ENCODE results near the gene MTIF3.

Gene MTIF3

DNA sequence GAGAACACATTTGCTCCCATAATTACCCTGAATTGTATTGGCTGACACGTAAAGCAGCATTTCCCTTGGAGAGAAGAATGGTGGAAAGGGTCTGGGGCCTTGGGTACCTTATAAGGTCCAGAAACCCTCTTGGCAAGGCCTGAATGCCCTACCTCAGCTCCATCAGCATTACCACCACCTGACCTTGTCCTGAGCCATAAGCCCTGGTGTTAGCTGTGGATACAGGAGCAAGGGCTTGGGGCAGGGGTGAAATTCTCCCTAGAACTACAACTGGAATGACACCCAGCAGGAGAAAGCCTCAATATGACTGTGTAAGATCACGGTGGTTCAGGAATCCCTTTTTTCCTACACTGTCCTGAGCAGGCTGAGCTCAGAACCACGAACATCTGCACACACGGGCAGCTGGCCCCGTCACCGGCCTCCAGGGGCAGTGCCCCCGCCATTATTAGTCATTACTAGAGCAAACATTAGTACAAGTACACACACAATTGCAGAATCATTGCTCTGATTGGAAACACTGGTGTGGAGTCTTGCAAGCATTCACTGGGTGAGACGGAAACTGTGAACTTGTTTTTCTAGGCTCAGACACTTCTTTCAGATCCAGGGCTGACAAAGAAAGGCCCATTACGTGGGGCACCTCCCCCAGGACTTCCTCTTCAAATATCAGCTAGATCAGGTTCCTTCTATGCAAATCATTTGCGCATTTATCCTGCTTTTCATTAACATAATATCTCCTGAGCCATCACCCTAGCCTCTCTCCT, 26.8 kb upstream of the MTIF3 start:
- Histone ChIP-seq H3K4me2 (ENCODE audit: low read length) (no peak overlapping the region), H3K9ac (ENCODE audit: low read depth, low read length) (no peak overlapping the region), H3K4me1 (ENCODE audit: control insufficient read depth, insufficient read depth, low read length) (no peaks in the 10 kb centered on the region), H3K9me3 (replicated peaks; ENCODE audit: low read length) (no peaks in the 10 kb centered on the region), H3K36me3 (ENCODE audit: insufficient read depth, low read length) (no peaks in the 10 kb centered on the region), H3K27me3 (ENCODE audit: control insufficient read depth, insufficient read depth, low read length) (peaks cover 31% of the 10 kb centered on the region), H3K4me3 (ENCODE audit: low read length) (no peak overlapping the region)

- no peaks in the 10 kb centered on the region for H3K4me1 ChIP-seq (ENCODE audit: control insufficient read depth, insufficient read depth, low read length)
- H3K9me3 ChIP-seq (replicated peaks; ENCODE audit: low read length): no peaks in the 10 kb centered on the region
- peaks cover 31% of the 10 kb centered on the region for H3K27me3 ChIP-seq (ENCODE audit: control insufficient read depth, insufficient read depth, low read length)
Observed at GRCh38 chr13:27474751-27475268, 24.4 kb upstream of the MTIF3 start.

GRCh38 chr13:27472941-27473340, 22.6 kb upstream of the MTIF3 start:
- Histone ChIP-seq H3K36me3 (ENCODE audit: insufficient read depth, low read length) (no peaks in the 10 kb centered on the region), H3K4me3 (ENCODE audit: low read length) (no peak overlapping the region), H3K4me1 (ENCODE audit: control insufficient read depth, insufficient read depth, low read length) (no peaks in the 10 kb centered on the region), H3K4me2 (ENCODE audit: low read length) (no peak overlapping the region), H3K27me3 (ENCODE audit: control insufficient read depth, insufficient read depth, low read length) (peaks cover 22% of the 10 kb centered on the region), H3K9ac (ENCODE audit: low read depth, low read length) (no peak overlapping the region), H3K9me3 (replicated peaks; ENCODE audit: low read length) (no peaks in the 10 kb centered on the region)

More at GRCh38 chr13:27474751-27475268, 24.4 kb upstream of the MTIF3 start:
- H3K4me3 ChIP-seq (ENCODE audit: low read length): no peak overlapping the region
- H3K4me2 ChIP-seq (ENCODE audit: low read length): no peak overlapping the region
- H3K9ac ChIP-seq (ENCODE audit: low read depth, low read length): no peak overlapping the region
- H3K36me3 ChIP-seq (ENCODE audit: insufficient read depth, low read length): no peaks in the 10 kb centered on the region

GRCh38 chr13:27472441-27472840, 22.1 kb upstream of the MTIF3 start:
- no peaks in the 10 kb centered on the region for H3K4me1 ChIP-seq (ENCODE audit: control insufficient read depth, insufficient read depth, low read length)
- no peaks in the 10 kb centered on the region for H3K9me3 ChIP-seq (replicated peaks; ENCODE audit: low read length)
- peaks cover 20% of the 10 kb centered on the region for H3K27me3 ChIP-seq (ENCODE audit: control insufficient read depth, insufficient read depth, low read length)
- H3K9ac ChIP-seq (ENCODE audit: low read depth, low read length): no peak overlapping the region
- no peak overlapping the region for H3K4me2 ChIP-seq (ENCODE audit: low read length)
- no peak overlapping the region for H3K4me3 ChIP-seq (ENCODE audit: low read length)
- no peaks in the 10 kb centered on the region for H3K36me3 ChIP-seq (ENCODE audit: insufficient read depth, low read length)

DNA sequence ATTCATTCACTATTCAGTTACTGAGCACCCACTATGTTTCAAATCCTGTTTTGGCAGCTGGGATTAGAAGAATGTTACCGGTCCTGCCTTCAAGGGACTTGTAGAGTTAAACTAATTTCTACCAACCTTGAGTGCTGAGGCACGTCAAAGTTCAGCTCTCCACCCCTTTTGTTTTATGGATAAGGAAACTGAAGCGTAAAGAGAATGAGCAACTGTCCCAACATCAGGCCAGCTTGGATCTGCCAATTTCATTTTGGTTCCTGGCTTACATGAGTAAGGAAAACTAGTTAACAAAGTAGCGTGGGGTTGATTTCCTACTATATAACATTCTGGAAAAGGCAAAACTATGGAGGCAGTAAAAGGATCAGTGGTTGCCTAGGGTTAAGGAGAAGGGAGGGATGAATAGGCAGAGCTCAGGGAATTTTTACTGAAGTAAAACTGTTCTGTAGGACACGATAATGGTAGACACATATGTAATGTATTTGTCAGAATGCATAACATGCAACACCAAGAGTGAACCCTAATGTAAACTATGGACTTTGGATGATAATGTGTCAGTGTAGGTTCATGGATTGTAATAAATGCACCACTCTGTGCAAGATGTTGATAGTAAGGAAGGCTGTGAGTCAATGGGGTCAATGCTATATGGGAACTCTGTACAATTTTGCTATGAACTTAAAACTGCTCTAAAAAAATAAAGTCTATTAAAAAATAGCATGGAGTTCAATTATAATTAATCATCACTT, 19.9 kb upstream of the MTIF3 start:
- Histone ChIP-seq H3K9ac (ENCODE audit: low read depth, low read length) (no peak overlapping the region), H3K4me3 (ENCODE audit: low read length) (no peak overlapping the region), H3K27me3 (ENCODE audit: control insufficient read depth, insufficient read depth, low read length) (peaks cover 22% of the 10 kb centered on the region), H3K4me1 (ENCODE audit: control insufficient read depth, insufficient read depth, low read length) (no peaks in the 10 kb centered on the region), H3K36me3 (ENCODE audit: insufficient read depth, low read length) (no peaks in the 10 kb centered on the region), H3K9me3 (replicated peaks; ENCODE audit: low read length) (no peaks in the 10 kb centered on the region), H3K4me2 (ENCODE audit: low read length) (no peak overlapping the region)

DNA sequence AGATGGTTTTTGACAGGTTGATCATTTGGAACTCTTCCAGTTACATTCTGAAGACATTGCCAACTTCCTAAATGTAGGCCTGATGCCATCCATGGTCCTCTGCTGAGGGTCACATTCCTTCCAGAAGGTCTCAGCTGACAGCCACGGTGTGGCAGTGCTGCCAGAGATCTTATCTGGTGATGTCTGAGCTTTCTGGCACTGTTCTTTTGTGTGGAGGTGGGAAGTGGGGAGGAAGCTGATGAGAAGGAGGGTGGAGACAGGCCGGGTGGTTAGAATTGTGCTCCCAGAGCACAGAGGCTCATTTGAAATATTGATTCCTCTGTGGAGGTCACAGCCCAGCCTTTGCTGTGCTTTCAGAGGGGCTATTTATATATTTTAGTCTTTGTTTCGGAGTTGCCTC, 16.1 kb upstream of the MTIF3 start:
- H3K27me3 ChIP-seq (ENCODE audit: control insufficient read depth, insufficient read depth, low read length): peaks cover 24% of the 10 kb centered on the region
- no peak overlapping the region for H3K9ac ChIP-seq (ENCODE audit: low read depth, low read length)
- H3K4me2 ChIP-seq (ENCODE audit: low read length): no peak overlapping the region
- H3K36me3 ChIP-seq (ENCODE audit: insufficient read depth, low read length): no peaks in the 10 kb centered on the region
- no peak overlapping the region for H3K4me3 ChIP-seq (ENCODE audit: low read length)
- H3K9me3 ChIP-seq (replicated peaks; ENCODE audit: low read length): no peaks in the 10 kb centered on the region
- no peaks in the 10 kb centered on the region for H3K4me1 ChIP-seq (ENCODE audit: control insufficient read depth, insufficient read depth, low read length)

GRCh38 chr13:27465611-27466010, 15.2 kb upstream of the MTIF3 start:
- H3K4me2 ChIP-seq (ENCODE audit: low read length): no peak overlapping the region
- no peaks in the 10 kb centered on the region for H3K9me3 ChIP-seq (replicated peaks; ENCODE audit: low read length)
- H3K27me3 ChIP-seq (ENCODE audit: control insufficient read depth, insufficient read depth, low read length): peaks cover 28% of the 10 kb centered on the region
- no peaks in the 10 kb centered on the region for H3K4me1 ChIP-seq (ENCODE audit: control insufficient read depth, insufficient read depth, low read length)
- H3K36me3 ChIP-seq (ENCODE audit: insufficient read depth, low read length): no peaks in the 10 kb centered on the region
- no peak overlapping the region for H3K9ac ChIP-seq (ENCODE audit: low read depth, low read length)
- H3K4me3 ChIP-seq (ENCODE audit: low read length): no peak overlapping the region

DNA sequence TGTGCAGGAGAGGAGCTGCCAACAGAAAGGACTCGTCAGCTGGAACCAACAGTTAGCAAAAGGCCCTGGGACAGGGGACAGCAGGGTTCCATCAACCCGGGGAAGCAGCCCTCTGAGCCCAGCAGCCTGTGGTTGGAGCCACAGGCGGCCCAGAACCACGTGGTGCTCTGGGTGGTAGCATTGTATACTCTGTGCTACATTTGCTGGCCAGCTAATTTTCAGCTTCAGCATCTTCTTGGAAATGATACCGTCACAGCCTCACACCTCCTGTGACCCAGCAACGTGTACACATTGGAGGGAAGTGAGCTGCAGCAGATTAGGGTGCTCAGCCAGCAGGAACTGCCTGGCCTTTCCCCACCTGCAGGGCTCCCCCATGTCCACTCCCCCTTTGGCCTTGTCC, 13.1 kb upstream of the MTIF3 start:
- Histone ChIP-seq H3K27me3 (ENCODE audit: control insufficient read depth, insufficient read depth, low read length) (peaks cover 27% of the 10 kb centered on the region), H3K4me1 (ENCODE audit: control insufficient read depth, insufficient read depth, low read length) (no peaks in the 10 kb centered on the region), H3K9me3 (replicated peaks; ENCODE audit: low read length) (no peaks in the 10 kb centered on the region), H3K4me3 (ENCODE audit: low read length) (no peak overlapping the region), H3K36me3 (ENCODE audit: insufficient read depth, low read length) (no peaks in the 10 kb centered on the region), H3K9ac (ENCODE audit: low read depth, low read length) (no peak overlapping the region), H3K4me2 (ENCODE audit: low read length) (no peak overlapping the region)

DNA sequence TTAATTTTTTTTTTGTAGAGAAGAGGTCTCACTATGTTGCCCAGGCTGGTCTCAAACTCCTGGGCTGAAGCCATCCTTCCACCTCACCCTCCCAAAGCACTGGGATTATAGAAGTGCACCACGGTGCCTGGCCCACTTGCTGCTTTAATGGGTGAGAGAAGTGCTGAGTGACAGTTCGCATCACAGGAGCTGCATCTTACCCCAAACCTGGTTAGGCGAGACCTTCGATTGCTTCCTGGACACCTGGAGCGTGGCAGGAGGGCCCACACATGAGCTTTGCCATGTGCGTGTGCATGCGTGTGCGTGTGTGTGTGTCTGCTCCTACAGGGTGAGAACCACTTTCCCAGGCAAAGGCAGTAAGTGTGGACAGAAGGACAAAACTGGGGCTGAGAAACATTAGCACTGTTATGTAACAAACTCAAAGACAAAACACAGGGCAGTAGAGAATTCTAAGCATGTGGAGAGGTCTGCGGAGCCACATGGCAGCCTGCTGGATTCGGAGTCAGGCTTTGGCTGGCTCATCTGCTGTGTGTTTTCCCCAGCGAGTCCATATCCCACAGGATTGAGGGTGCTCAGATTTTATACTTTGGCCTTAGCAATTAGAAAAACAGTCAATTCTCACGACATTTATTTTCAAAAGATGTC, 11.7 kb upstream of the MTIF3 start:
- peaks cover 38% of the 10 kb centered on the region for H3K27me3 ChIP-seq (ENCODE audit: control insufficient read depth, insufficient read depth, low read length)
- H3K9me3 ChIP-seq (replicated peaks; ENCODE audit: low read length): no peaks in the 10 kb centered on the region
- no peak overlapping the region for H3K9ac ChIP-seq (ENCODE audit: low read depth, low read length)
- no peak overlapping the region for H3K4me3 ChIP-seq (ENCODE audit: low read length)
- H3K4me1 ChIP-seq (ENCODE audit: control insufficient read depth, insufficient read depth, low read length): no peaks in the 10 kb centered on the region
- H3K4me2 ChIP-seq (ENCODE audit: low read length): no peak overlapping the region
- no peaks in the 10 kb centered on the region for H3K36me3 ChIP-seq (ENCODE audit: insufficient read depth, low read length)

GRCh38 chr13:27455331-27455855, 5.0 kb upstream of the MTIF3 start:
- peak overlapping the region; percentile 22 for H3K4me3 ChIP-seq (ENCODE audit: low read length)
- H3K27me3 ChIP-seq (ENCODE audit: control insufficient read depth, insufficient read depth, low read length): peaks cover 37% of the 10 kb centered on the region
- no peaks in the 10 kb centered on the region for H3K36me3 ChIP-seq (ENCODE audit: insufficient read depth, low read length)
- peaks cover 5% of the 10 kb centered on the region for H3K4me1 ChIP-seq (ENCODE audit: control insufficient read depth, insufficient read depth, low read length)
- H3K9ac ChIP-seq (ENCODE audit: low read depth, low read length): no peak overlapping the region
- peak overlapping the region; percentile 46 for H3K4me2 ChIP-seq (ENCODE audit: low read length)
- no peaks in the 10 kb centered on the region for H3K9me3 ChIP-seq (replicated peaks; ENCODE audit: low read length)

- peak overlapping the region; percentile 96 for H3K4me3 ChIP-seq (ENCODE audit: low read length)
- no peaks in the 10 kb centered on the region for H3K36me3 ChIP-seq (ENCODE audit: insufficient read depth, low read length)
- peak overlapping the region; percentile 95 for H3K9ac ChIP-seq (ENCODE audit: low read depth, low read length)
- H3K27me3 ChIP-seq (ENCODE audit: control insufficient read depth, insufficient read depth, low read length): peaks cover 19% of the 10 kb centered on the region
- no peaks in the 10 kb centered on the region for H3K9me3 ChIP-seq (replicated peaks; ENCODE audit: low read length)
- peaks cover 12% of the 10 kb centered on the region for H3K4me1 ChIP-seq (ENCODE audit: control insufficient read depth, insufficient read depth, low read length)
- H3K4me2 ChIP-seq (ENCODE audit: low read length): peak overlapping the region; percentile 91
Observed at GRCh38 chr13:27450921-27451471, 632 bp upstream of the MTIF3 start.

All from skeletal muscle satellite cell (primary cell).